Activated CD4-positive, alpha-beta T cell treated with anti-CD3 and anti-CD28 coated beads, Interleukin-2, Interleukin-6, amounts not matched to agents 100 ng/mL and 50 ng/mL, durations not matched to agents 16 hours and 8 hours (primary cell): ENCODE results near the gene AMPH.

Source experiments
- DNase-seq: peaks from one replicate; pipeline ENCODE4 v3.0.0-alpha.2; 2020

The AMPH gene

GRCh38 chr7:38539477-38540081, 91.6 kb downstream of the AMPH start:
- DNase-seq, result no peak

GRCh38 chr7:38535073-38535472, 96.1 kb downstream of the AMPH start:
- DNase-seq, result no peak

GRCh38 chr7:38525857-38526256, 105.3 kb downstream of the AMPH start:
- no peak for DNase-seq

GRCh38 chr7:38524786-38525185, 106.4 kb downstream of the AMPH start:
- no peak for DNase-seq

GRCh38 chr7:38520741-38521140, 110.4 kb downstream of the AMPH start:
- DNase-seq, result no peak

GRCh38 chr7:38518541-38518940, 112.6 kb downstream of the AMPH start:
- DNase-seq, result no peak

- no peak for DNase-seq
These were observed 118.5 kb downstream of the AMPH start for GRCh38 chr7:38512704-38513103.

GRCh38 chr7:38512291-38512690, 118.9 kb downstream of the AMPH start:
- DNase-seq, result no peak

GRCh38 chr7:38507384-38507783, 123.8 kb downstream of the AMPH start:
- no peak for DNase-seq

- DNase-seq, result no peak
These were observed 124.4 kb downstream of the AMPH start for GRCh38 chr7:38506756-38507155.

GRCh38 chr7:38506004-38506403, 125.2 kb downstream of the AMPH start:
- DNase-seq, result no peak

GRCh38 chr7:38504684-38505083, 126.5 kb downstream of the AMPH start:
- no peak for DNase-seq

GRCh38 chr7:38502848-38503247, 128.3 kb downstream of the AMPH start:
- no peak for DNase-seq

GRCh38 chr7:38502289-38502688, 128.9 kb downstream of the AMPH start:
- no peak for DNase-seq

- no peak for DNase-seq
These were observed 139.2 kb downstream of the AMPH start for GRCh38 chr7:38492010-38492409.

- no peak for DNase-seq
These were observed 148.7 kb downstream of the AMPH start for GRCh38 chr7:38482521-38482920.

- no peak for DNase-seq
These were observed 149.8 kb downstream of the AMPH start for GRCh38 chr7:38481401-38481800.

- no peak for DNase-seq
These were observed 152.8 kb downstream of the AMPH start for GRCh38 chr7:38478404-38478803.

GRCh38 chr7:38477333-38477732, 153.8 kb downstream of the AMPH start:
- DNase-seq, result no peak

GRCh38 chr7:38476764-38477163, 154.4 kb downstream of the AMPH start:
- no peak for DNase-seq

GRCh38 chr7:38465956-38466355, 165.2 kb downstream of the AMPH start:
- no peak for DNase-seq

- peak; percentile 82 for DNase-seq
These were observed 167.6 kb downstream of the AMPH start for GRCh38 chr7:38463277-38464225.

- no peak for DNase-seq
These were observed 168.4 kb downstream of the AMPH start for GRCh38 chr7:38462819-38463218.

- DNase-seq, result no peak
These were observed 169.3 kb downstream of the AMPH start for GRCh38 chr7:38461887-38462286.
